ENCODE results near the gene NCOA7.

DNA sequence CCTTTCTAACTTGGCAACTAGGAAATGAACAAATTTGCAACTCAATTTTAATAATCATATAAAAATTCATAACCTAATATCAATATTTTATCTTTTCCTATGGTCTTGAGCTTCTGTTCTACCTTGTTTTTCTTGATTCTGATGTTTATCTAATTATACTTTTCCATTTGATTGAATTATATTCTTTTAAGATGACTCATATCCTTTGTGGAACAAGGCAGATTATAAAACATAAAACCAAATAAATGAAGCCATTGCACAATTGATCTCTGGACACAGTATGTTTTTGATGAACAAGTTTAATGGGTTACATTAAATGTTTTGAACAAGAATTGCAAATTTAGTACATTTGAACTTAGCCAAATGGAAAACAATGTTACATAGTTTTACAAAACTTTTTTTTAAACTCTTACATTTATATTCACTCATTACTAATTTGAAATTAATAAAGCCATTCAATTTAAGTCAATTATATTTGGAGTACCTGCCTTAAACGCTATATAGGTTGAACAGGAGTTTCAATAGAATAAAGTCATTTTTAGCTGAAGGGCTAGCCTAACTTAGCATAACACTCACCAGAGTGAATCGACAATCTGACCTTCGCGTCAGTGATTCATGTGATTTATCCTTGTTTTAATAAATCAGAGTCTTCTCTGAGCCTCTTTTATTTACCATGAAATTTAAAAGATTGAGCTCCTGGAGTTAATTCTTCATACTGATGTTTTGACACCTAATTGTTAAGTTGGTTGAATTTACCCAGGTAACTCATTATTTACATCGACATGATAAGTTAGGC lies 3.8 kb downstream of the NCOA7 start:
- TF ChIP-seq, protein P1, sequence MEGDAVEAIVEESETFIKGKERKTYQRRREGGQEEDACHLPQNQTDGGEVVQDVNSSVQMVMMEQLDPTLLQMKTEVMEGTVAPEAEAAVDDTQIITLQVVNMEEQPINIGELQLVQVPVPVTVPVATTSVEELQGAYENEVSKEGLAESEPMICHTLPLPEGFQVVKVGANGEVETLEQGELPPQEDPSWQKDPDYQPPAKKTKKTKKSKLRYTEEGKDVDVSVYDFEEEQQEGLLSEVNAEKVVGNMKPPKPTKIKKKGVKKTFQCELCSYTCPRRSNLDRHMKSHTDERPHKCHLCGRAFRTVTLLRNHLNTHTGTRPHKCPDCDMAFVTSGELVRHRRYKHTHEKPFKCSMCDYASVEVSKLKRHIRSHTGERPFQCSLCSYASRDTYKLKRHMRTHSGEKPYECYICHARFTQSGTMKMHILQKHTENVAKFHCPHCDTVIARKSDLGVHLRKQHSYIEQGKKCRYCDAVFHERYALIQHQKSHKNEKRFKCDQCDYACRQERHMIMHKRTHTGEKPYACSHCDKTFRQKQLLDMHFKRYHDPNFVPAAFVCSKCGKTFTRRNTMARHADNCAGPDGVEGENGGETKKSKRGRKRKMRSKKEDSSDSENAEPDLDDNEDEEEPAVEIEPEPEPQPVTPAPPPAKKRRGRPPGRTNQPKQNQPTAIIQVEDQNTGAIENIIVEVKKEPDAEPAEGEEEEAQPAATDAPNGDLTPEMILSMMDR (IDR thresholded peaks at IDR 0.05) = no peak
- no peak for TF ChIP-seq POLR2A (IDR thresholded peaks at IDR 0.05)

All from thyroid gland (tissue), 4 donors.